Measurements from ENCODE around the gene TMEM50A. TPM values are rescaled to one million over a fixed set of nuclear protein-coding genes. Genes with fewer than 3 reads are reported as not detected.
"Not testable (repeated sequence)": the region's sequence is repeated elsewhere in the genome, so short reads cannot be mapped to it uniquely, and the experiment has no call there.

The TMEM50A gene
- total RNA-seq, 1 donor from 2014 or later: 80.3 TPM

DNA sequence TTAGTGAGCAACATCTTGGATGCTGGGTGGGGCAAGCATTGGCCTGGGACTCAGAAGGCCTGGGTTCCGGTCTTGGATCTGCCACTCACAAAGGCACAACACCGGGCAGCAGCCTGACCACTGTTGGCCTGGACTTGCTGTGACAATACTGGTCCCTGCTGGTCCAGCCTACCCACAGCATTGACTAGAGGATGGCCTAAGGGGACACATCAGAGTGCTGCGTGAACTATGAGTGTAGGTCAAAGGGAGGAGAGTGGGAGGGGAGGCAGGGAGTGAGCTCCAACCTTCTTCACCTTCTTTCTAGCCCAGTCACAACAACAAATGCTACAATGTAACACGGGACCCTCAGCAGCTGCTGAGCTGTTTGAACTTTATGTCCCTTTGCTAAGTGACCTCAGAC lies 31.1 kb downstream of the TMEM50A start:
- DNase-seq (ENCODE audit: extremely low spot score, unreplicated experiment): peak; percentile 43
- Mint-ChIP-seq H3K4me1 (ENCODE audit: unreplicated experiment) (no peaks in the 10 kb centered on the region), H3K27me3 (no peaks in the 10 kb centered on the region), H3K9me3 (no peaks in the 10 kb centered on the region), H3K27ac (no peak overlapping the region), H3K4me3 (no peak overlapping the region), H3K36me3 (no peaks in the 10 kb centered on the region)
- TF ChIP-seq, protein P1, sequence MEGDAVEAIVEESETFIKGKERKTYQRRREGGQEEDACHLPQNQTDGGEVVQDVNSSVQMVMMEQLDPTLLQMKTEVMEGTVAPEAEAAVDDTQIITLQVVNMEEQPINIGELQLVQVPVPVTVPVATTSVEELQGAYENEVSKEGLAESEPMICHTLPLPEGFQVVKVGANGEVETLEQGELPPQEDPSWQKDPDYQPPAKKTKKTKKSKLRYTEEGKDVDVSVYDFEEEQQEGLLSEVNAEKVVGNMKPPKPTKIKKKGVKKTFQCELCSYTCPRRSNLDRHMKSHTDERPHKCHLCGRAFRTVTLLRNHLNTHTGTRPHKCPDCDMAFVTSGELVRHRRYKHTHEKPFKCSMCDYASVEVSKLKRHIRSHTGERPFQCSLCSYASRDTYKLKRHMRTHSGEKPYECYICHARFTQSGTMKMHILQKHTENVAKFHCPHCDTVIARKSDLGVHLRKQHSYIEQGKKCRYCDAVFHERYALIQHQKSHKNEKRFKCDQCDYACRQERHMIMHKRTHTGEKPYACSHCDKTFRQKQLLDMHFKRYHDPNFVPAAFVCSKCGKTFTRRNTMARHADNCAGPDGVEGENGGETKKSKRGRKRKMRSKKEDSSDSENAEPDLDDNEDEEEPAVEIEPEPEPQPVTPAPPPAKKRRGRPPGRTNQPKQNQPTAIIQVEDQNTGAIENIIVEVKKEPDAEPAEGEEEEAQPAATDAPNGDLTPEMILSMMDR (conservative IDR thresholded peaks at IDR 0.05): no peak

DNA sequence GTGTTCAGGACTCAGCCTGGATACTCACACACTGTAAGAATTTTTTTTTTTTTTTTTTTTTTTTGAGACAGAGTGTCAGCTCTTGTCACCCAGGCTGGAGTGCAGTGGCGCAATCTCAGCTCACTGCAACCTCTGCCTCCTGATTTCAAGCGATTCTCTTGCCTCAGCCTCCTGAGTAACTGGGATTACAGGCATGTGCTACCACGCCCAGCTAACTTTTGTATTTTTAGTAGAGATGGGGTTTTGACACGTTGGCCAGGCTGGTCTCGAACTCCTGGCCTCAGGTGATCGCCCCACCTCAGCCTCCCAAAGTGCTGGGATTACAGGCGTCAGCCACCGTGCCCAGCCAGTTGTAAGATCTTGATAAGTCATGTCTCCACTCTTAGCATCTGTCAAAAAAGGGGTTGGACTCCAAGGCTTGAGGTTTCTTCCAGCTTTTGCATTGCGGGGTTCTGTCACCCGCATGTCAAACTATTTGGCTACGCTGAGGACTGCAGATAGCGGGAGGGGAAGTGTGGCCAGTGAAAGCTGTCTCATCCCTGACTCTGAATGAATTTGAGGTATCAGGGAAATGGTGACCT lies 31.6 kb downstream of the TMEM50A start:
- H3K27ac Mint-ChIP-seq; H3K36me3 Mint-ChIP-seq; H3K9me3 Mint-ChIP-seq; H3K4me3 Mint-ChIP-seq; H3K4me1 Mint-ChIP-seq (ENCODE audit: unreplicated experiment); H3K27me3 Mint-ChIP-seq: not testable (repeated sequence)
- DNase-seq (ENCODE audit: extremely low spot score, unreplicated experiment): peak; percentile 25

DNA sequence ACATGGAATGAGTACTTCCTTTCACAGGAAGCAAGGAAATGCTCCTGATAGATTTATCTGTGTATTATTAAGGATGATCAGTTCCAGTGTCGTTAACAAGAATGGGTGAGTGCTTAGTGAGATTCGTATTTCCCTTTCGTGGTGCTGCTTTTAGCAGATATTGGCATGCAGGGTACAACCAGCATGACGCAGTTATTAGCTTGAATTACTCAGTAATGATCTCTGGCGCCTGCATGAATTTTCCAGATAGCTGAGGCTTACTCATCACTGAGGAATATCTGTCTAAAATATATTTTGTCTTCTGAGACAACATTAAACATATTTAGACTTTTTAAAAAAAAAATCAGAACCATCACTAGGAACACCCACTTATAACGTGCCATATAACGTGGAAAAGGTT lies 33.6 kb downstream of the TMEM50A start:
- not testable (repeated sequence) for H3K27ac Mint-ChIP-seq; H3K4me3 Mint-ChIP-seq; DNase-seq (ENCODE audit: extremely low spot score, unreplicated experiment); H3K27me3 Mint-ChIP-seq; H3K36me3 Mint-ChIP-seq; H3K4me1 Mint-ChIP-seq (ENCODE audit: unreplicated experiment); H3K9me3 Mint-ChIP-seq

DNA sequence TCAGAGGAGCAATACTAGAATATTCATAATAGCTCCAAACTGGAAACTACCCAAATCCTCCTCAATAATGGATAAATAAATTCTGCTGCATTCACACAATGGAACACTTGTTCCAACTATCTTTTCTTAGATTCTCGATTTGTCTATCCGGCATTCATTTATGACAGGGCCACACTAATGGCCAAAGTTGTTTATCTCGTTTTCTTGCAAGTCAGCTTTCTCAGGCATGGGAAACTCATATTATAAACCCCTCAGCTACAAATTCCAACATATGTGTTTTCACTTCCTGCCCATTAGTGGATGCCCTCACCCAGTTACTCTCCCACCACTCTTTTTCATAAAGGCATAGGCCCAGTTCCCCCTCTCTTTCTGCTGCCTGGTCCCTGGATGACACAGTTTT lies 40.2 kb downstream of the TMEM50A start:
- H3K4me1 Mint-ChIP-seq (ENCODE audit: unreplicated experiment); H3K27ac Mint-ChIP-seq; H3K4me3 Mint-ChIP-seq; H3K36me3 Mint-ChIP-seq; H3K27me3 Mint-ChIP-seq; H3K9me3 Mint-ChIP-seq: not testable (repeated sequence)
- DNase-seq (ENCODE audit: extremely low spot score, unreplicated experiment): peak; percentile 13

DNA sequence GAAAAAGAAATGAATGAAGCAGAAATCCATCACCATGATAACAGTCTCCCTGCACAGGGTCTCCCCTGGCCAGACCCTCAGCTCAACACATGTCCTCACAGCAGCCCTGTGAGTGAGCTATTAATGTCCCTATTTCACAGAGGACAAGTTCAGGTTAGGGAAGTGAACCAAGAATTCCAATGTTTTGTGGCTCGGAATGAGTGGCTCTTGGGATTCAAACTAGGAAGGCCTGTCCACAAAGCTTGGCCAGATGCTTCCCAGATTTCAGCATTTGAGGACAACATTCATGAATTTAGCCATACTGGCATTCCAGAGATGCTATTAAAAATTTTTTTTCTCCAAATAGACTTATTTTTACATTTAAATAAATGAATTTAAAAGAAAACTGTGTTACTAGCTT lies 44.4 kb downstream of the TMEM50A start:
- not testable (repeated sequence) for H3K27me3 Mint-ChIP-seq; H3K9me3 Mint-ChIP-seq; H3K36me3 Mint-ChIP-seq; H3K4me3 Mint-ChIP-seq; H3K27ac Mint-ChIP-seq; H3K4me1 Mint-ChIP-seq (ENCODE audit: unreplicated experiment); DNase-seq (ENCODE audit: extremely low spot score, unreplicated experiment)

DNA sequence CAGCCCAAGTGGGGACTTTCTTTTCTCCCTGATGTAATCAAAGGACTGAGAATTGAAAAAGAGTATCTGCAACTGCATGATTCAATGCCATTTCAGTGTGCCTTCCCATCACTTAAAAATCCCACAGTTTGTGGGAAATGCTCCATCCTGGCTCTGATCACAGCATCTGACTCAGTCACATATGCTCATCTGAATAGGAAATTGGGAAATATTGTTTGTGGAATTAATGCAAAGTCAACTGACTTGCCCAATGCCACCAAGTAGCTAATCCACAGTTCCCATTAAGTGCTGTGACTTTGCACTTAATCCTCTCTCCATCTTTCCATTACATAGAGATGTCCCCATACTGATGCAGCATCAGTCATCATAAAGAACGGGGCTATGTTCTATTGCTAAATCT lies 45.0 kb downstream of the TMEM50A start:
- not testable (repeated sequence) for H3K9me3 Mint-ChIP-seq

DNA sequence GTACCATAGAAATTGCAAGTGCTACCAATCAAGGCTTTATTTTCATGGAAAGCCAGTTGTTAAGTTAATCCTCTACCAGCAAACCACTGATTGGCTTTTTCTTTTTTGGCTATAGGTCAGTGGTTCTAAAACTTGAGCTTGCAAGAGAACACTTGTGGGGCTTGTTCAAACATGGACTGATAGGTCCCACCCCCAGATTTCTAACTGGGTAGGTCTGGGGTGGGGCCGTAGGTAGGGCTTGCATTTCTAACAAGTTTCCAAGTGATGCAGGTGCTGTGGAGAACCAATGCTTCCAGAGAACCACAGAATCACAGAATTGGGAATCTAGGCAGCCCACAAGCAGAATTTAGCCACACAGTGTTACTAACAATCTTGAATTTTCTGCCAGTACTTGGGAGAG lies 45.7 kb downstream of the TMEM50A start:
- not testable (repeated sequence) for H3K27ac Mint-ChIP-seq; H3K9me3 Mint-ChIP-seq; H3K4me1 Mint-ChIP-seq (ENCODE audit: unreplicated experiment); H3K4me3 Mint-ChIP-seq; DNase-seq (ENCODE audit: extremely low spot score, unreplicated experiment); H3K36me3 Mint-ChIP-seq; H3K27me3 Mint-ChIP-seq

More for the DNA sequence above, 45.0 kb downstream of the TMEM50A start:
- H3K27me3 Mint-ChIP-seq; H3K4me1 Mint-ChIP-seq (ENCODE audit: unreplicated experiment); H3K36me3 Mint-ChIP-seq; H3K4me3 Mint-ChIP-seq; H3K27ac Mint-ChIP-seq; DNase-seq (ENCODE audit: extremely low spot score, unreplicated experiment): not testable (repeated sequence)

DNA sequence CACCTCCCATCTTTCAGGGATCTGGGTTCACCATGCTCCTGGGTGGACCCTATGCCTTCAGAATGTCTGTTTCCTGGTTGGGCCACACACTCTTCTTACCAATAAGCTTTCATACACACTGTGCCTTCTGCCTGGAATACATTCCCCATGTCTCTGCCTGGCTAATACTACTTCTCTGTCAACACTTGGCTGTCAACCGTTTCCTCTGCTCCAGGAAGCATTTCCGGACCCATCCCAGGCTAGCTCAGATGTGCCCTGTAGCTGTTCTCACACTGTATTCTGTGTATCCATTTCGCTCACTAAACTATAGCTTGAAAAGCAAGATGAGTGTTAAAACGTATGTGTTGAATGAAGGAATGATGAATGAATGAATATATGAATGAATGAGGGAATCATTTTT lies 49.0 kb downstream of the TMEM50A start:
- not testable (repeated sequence) for H3K27me3 Mint-ChIP-seq; H3K4me1 Mint-ChIP-seq (ENCODE audit: unreplicated experiment)

DNA sequence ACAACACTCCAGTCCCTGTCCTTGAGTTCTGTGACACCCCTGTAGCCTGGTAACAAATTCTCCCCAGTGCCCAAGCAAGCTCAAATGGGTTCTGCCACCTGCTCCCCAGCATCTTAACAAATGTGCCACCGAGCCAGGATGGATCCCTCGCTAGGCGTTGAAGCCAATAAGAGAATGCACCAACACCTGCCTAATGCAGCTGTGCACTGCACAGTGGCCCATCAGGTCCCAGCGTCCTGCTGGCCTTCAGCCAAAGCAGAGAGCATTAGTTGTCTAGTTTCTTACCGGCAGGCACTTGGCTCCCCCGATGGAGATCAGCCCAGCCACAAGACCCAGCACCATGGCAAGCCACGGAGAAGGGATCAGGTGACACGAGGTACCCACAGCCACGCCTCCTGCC lies 50.6 kb downstream of the TMEM50A start:
- H3K36me3 Mint-ChIP-seq; H3K27ac Mint-ChIP-seq; H3K27me3 Mint-ChIP-seq; DNase-seq (ENCODE audit: extremely low spot score, unreplicated experiment); H3K9me3 Mint-ChIP-seq; H3K4me1 Mint-ChIP-seq (ENCODE audit: unreplicated experiment); H3K4me3 Mint-ChIP-seq: not testable (repeated sequence)

More for the DNA sequence above, 49.0 kb downstream of the TMEM50A start:
- not testable (repeated sequence) for H3K36me3 Mint-ChIP-seq; DNase-seq (ENCODE audit: extremely low spot score, unreplicated experiment); H3K4me3 Mint-ChIP-seq; H3K27ac Mint-ChIP-seq; H3K9me3 Mint-ChIP-seq

DNA sequence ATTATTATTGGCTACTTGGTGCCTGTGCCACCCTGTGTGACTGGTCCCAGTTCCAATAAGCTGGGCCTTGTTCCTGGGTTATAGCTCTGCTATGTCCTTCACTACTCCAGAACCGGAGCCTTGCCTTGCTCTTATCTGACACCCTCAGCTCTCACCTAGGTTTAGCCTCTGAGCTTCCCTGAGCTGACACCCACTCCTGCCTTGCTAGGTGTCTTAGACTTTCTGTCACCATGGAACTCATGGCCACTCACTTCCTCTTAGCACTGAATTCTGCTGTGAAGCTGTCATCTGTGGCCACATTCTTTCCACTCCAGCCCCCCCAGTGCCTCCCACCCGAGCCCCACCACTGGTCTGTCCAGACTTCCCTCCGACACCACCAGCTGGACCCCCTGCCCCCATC lies 51.6 kb downstream of the TMEM50A start:
- not testable (repeated sequence) for H3K4me1 Mint-ChIP-seq (ENCODE audit: unreplicated experiment); H3K27me3 Mint-ChIP-seq; H3K9me3 Mint-ChIP-seq; H3K36me3 Mint-ChIP-seq; H3K4me3 Mint-ChIP-seq; H3K27ac Mint-ChIP-seq; DNase-seq (ENCODE audit: extremely low spot score, unreplicated experiment)

Measured in type B pancreatic cell (in vitro differentiated cells).